ENCODE results near the gene DEDD. TPM values are rescaled to one million over a fixed set of nuclear protein-coding genes. Genes with fewer than 3 reads are reported as not detected.
"Not testable (repeated sequence)": the region's sequence is repeated elsewhere in the genome, so short reads cannot be mapped to it uniquely, and the experiment has no call there.

DEDD gene
- total RNA-seq, 1 experiment from 2014 or later = 48.1 TPM

DNA sequence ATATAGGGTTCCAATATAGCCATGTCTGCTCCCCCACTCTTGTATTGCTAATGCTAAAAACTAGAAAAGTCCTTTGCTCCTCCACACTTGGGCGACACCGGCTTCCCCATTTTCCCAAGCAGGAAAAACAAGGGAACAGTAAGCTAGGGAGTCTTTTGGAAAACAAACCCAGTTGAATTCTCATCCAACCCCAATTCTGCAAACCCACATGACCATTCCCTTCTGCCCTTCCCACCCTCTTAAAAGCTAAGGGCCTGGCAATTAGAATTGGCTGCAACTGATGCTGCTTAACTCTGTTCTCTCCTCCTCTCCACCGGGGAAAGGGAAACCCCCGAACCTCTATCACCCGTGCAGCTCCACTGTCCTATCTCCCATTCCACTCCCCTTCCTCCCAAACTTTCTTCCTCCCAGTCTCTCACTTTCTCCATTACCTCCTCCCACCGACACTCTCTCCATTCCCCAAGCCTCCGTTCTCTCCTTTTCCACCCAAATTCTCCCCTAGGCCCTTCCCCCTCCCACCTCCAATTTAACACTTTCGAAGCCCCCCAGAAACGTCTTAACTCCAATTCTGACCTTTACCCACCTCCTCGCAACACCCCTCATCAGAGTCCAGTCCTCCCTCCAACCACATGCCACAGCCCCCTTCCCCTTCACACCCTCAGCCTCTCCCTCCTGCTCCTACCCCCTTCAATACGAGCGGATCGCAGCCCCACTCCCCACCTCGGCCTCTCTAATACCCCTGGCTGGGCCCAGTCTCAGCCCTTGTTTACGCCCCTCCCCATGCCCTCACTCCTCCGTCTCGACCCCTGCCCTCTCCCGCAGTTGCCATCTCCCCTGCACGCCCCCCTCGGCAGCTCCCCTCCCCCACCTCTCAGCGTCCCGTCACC is 701 bp downstream of the DEDD start:
- in situ Hi-C loops (cut with HindIII; ENCODE audit: low sequenced_read_pairs) = no loop called here
- DNase-seq (ENCODE audit: low spot score) = peak; percentile 31

DNA sequence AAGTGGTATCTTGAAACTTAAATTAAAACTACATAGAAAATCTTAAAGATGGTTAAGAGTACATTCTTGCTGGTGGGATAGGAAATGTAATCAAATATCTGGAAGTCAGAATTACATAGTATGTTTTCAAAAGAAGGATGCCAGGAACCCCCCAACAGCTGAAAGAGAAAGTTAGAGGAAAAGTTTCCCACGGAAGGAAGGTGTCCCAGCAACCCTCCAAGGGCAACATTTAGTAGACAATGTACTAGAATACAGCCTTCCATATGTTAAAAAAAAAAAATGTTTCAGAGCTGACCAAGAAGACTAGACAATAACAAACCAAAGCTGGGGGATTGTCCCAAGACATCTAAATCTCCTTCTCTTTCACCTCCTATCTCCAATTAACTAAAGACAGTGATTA is 2.2 kb downstream of the DEDD start:
- in situ Hi-C loops (cut with HindIII; ENCODE audit: low sequenced_read_pairs) = no loop called here
- DNase-seq (ENCODE audit: low spot score) = no peak

DNA sequence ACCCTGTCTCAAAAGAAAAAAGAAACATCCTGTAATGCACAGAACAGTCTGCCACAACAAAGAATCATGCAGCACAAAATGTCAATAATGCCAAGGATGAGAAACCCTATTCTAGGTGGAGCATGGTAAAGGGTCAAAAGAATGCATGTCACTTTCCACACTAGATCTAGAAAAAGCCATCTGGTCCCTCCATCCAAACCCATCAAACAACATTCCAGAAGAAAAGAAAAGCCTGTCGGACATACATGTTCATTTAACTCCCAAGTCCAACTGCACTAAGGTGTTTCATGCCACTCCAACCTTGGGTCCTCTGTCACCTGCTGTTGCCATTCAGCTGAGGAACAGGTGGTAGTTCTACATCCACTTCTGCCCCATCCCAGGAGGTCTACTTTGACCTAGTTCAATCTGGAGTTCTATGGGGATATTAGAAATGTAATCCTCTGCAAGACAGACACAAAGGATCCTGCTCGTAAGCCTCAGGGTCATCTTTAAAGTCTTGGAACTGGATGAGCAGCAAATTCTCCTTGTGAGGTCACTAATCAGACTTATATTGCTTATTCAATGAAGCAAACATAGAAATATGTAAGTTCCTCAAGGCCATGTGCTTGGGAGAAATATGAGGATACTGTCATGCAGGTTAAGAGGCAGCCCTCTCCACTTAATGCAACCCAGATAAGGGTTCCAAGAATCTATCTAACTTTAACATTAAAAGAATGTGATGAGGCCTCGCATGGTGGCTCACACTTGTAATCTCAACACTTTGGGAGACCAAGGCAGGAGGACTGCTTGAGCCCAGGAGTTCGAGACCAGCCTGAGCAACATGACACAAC is 3.7 kb downstream of the DEDD start:
- in situ Hi-C loops (cut with HindIII; ENCODE audit: low sequenced_read_pairs) = no loop called here
- DNase-seq (ENCODE audit: low spot score) = no peak

DNA sequence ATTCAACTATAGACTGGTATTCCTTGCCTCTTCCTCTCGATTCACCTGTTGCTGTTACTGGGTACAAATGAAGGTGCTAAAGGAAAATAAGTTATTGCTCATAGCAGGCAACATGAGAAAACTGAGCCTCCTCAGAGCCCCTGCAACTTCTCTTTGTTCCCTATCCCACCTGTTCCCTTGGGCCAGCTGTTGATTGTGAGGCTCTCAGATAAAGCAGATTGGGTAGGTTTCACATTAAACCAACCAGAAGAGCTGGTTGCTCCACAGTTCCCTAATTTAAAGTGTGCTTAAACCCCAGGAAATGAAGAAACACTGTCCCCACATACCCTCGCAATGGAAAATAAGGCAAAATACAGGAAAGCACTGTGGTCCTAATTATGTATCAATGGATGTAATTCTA is 4.8 kb downstream of the DEDD start:
- DNase-seq (ENCODE audit: low spot score) = no peak
- in situ Hi-C loops (cut with HindIII; ENCODE audit: low sequenced_read_pairs) = no loop called here

DNA sequence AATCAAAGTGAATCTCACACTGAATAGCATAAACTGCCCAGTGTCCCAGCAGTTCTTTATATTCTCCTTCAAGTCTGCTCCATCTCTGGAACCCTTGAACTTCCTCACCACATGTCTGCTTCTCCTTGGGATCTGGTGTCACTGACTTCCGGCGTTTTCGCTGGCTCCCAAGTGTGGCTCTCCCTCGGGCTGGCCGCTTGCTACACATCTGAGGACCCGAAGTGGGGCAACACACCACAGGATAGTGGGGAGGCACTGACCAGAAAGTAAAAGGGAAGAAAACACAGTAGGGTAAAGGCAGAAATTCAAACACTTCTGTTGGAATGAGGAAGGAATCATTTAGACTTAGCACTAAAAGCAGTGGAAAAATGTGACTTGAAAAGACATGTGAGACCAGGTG is 9.5 kb downstream of the DEDD start:
- DNase-seq (ENCODE audit: low spot score) = no peak
- in situ Hi-C loops (cut with HindIII; ENCODE audit: low sequenced_read_pairs) = no loop called here

DNA sequence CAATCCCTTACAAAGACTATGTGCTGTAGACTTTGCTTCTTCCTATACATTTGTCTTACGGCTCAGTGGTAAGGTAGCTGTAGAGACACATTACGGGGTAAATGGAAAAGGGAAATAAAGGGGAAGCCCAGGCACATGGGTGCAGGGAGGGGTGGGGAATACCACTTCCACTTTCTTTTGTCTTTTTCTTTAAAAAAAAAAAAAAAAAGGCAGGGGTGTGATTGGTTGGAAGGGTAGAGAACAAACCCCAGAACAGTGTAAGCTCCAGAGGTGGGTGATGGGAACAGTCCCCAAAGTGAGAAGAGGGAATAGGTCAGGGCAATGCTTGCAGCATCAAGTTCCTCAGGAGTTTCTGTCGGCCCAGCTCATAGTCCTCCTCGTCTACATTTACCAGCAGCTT is 10.6 kb downstream of the DEDD start:
- in situ Hi-C loops (cut with HindIII; ENCODE audit: low sequenced_read_pairs) = no loop called here
- DNase-seq (ENCODE audit: low spot score) = no peak

DNA sequence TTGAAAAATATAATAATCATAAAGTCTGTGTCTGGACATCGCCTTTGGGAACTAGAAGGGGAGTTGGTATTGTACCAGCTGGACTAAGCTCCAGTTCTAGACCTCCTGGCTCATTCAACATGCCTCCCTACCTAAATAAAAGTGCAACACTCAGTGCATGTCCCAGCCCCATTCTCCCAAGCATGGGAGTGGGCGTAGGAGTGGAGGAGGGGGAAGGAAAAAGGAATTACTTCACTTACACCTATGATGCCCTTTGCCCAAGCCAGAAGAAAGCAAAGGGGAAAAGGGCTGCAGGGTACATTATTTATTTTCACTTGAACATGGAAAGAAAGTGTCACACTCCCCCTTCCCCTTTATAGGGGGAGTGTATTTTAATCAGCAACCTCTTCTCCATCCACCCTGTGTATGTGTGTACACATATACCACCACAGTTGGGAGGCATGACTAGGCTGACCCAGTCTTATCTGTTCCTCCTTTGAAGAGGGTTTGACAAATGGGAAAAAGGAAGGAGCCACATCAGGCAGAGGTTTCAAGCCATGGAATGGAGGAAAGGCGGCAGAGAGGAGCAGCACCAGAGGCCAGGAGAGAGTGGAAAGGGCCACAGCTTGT is 11.3 kb downstream of the DEDD start:
- no peak for DNase-seq (ENCODE audit: low spot score)
- in situ Hi-C loops (cut with HindIII; ENCODE audit: low sequenced_read_pairs) = no loop called here

DNA sequence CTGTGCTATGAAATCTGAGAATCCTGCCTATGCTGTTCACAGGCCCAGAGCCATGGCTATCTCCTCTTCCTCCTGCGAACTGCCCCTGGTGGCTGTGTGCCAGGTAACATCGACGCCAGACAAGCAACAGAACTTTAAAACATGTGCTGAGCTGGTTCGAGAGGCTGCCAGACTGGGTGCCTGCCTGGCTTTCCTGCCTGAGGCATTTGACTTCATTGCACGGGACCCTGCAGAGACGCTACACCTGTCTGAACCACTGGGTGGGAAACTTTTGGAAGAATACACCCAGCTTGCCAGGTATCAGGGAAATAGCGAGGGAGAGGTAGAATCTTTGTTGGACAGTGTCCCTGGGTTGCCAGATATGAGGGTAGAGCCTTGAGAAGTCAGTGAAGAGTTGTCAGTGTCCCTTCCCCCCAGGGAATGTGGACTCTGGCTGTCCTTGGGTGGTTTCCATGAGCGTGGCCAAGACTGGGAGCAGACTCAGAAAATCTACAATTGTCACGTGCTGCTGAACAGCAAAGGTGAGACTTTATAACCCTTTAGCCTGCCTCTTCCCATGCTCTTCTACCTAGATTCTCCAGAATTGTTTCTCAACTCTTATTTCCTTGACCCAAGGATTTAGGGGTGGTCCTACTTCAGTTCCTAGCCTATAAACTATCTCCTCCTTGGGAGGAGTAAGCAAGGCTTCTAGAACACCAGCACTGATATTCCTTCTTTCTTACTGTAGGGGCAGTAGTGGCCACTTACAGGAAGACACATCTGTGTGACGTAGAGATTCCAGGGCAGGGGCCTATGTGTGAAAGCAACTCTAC is 13.2 kb downstream of the DEDD start:
- in situ Hi-C loops (cut with HindIII; ENCODE audit: low sequenced_read_pairs) = no loop called here

DNA sequence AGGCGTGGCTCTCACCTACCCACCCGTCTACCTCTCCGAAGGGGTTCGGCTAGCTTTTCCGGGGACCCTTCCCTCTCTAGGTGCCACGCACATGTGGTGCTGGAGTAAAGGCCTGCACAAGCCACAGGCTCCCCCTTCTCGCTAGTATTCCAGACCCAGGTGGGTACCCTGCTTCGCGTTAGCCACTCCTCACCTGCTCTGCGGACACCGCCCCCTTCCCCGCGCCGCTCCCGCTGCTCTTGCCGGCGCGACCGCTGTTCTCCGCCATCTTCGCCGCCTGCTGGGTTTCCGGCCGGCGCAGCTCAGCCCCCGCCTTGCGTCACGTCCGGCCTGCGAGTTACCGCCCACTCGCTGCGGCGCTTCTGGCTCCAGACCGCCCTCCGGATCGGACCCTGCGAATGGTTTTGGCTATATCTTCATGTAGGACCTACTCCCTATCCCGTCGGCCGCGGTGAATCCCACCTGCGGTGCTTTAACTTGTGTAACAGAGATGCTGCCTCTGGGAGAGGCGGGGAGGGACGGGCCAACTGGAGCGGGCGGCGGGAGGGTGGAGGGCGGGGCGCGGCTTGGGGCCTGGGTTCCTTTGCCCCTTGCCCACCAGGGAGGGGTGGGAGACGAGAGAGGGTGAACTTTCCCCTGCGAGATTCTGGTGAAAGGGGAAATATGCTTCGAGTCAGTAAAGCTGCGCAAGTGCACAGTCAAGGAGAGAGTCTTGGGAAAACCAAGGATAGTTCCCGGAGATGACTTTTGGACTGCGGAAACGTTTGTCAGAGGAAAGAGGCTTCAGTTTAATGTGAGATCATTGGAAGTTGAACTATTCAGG is 14.5 kb downstream of the DEDD start, which contains the start of the genes NIT1 and PFDN2:
NIT1 (plus strand) TSS at position 347 of the 823 bp plus-strand sequence; CDS start at position 419, 72 bp downstream.
PFDN2 (minus strand) TSS at position 279 of the 823 bp plus-strand sequence; CDS start at position 268, 11 bp downstream.
- DNase-seq (ENCODE audit: low spot score) = peak; percentile 87
- in situ Hi-C loops (cut with HindIII; ENCODE audit: low sequenced_read_pairs) = no loop called here

More for the DNA sequence above, 13.2 kb downstream of the DEDD start:
- DNase-seq (ENCODE audit: low spot score) = peak; percentile 42

DNA sequence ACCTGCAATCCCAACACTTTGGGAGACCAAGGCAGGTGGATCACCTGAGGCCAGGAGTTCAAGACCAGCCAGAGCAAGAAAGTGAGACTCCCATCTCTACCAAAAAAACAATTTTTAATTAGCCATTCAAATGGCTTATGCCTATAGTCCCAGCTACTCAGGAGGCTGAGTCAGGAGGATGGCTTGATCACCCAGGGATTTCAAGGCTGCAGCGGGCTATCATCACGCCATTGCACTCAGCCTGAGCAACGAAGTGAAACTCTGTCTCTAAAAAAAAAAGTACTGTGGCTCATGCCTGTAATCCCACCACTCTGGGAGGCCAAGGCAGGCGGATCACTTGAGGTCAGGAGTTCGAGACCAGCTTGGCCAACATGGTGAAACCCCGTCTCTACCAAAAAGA is 16.5 kb downstream of the DEDD start:
- DNase-seq (ENCODE audit: low spot score); in situ Hi-C loops (cut with HindIII; ENCODE audit: low sequenced_read_pairs): not testable (repeated sequence)

DNA sequence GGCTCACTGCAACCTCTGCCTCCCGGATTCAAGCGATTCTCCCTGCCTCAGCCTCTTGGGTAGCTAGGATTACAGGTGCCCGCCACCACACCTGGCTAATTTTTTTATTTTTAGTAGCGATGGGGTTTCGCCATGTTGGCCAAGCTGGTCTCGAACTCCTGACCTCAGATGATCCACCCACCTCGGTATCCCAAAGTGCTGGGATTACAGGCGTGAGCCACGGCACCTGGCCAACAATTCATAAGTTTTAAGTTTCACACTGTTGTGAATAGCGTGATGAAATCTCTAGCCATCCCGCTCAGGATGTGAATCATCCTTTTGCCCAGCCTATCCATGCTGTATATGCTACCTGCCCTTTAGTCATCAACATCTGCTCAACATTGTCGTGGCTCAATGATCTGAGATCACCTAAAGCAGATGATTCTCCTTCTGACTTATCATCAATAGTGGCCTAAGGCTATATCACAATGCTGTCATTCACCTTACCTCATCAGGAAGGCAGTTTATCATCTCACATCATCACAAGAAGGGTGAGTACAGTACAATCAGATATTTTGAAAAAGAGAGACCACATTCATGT is 17.2 kb downstream of the DEDD start:
- no peak for DNase-seq (ENCODE audit: low spot score)
- in situ Hi-C loops (cut with HindIII; ENCODE audit: low sequenced_read_pairs) = no loop called here

DNA sequence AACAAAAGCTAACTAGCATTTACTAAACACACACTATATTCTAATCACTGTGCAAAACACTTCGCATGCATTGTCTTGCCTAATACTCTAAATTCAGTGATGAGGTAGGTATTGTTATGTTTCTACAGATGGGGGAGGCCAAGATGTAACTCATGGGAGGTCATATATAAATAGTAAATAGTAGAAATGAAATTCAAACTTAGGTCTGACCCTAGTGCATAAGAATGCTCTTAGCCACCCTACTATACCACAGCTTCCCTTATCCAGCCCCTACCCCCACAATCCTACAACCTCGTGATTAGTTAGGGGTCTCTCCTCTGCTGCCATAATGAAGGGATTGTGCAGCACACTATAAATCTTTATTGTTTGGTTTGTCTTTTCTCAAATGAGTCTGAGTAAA is 17.9 kb downstream of the DEDD start:
- no peak for DNase-seq (ENCODE audit: low spot score)
- in situ Hi-C loops (cut with HindIII; ENCODE audit: low sequenced_read_pairs) = no loop called here

DNA sequence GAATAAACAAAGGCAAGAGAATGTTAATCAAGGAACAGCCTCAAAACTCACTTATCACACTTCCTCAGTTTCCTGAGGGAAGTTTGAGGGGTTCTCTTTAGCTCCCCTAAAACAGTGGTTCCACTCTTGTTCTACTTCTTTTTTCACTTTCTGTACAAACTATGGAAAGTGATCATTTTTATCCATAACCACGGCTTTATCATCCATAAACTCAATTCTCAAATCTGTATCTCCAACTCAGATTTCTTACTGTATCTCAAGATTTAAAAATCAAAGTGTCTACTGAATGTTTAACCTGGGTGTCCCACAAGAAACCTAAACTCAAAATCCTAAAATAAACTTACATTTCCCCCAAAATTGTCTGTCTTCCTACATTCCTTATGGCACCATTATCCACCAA is 18.6 kb downstream of the DEDD start:
- in situ Hi-C loops (cut with HindIII; ENCODE audit: low sequenced_read_pairs) = no loop called here
- no peak for DNase-seq (ENCODE audit: low spot score)

DNA sequence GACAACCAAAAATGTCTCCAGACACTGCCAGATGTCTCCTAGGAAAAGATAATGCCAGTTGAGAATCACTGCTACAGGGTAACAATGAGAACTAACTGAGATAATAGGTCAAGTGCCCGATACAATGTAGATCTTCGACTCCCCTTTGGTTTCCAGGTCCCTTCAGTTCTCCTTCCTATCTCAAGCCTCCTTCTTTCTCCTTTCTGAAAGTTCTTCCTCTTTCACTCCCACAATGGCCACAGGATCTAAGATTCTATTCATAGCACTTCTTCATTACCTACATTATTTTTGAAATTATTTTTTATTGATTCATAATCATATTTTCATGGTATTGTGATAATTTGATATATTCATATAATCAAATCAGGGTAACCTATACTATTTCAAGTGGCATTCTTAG is 20.9 kb downstream of the DEDD start:
- in situ Hi-C loops (cut with HindIII; ENCODE audit: low sequenced_read_pairs) = no loop called here

DNA sequence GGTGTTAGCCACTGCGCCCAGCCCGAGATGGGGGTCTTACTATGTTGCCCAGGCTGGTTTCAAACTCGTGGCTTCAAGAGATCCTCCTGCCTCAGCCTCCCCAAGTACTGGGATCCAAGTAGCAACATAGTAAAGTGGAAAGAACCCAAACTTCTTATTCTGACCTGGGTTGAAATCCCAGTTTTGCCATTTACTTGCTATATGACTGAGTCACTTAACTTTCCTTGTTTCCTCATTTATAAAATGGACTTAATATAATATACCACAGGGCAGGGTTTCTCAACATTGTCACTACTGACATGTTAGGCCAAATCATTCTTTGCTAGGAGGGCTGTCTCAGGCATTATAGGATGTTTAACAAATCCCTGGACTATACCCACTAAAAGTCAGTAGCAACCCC is 21.4 kb downstream of the DEDD start:
- in situ Hi-C loops (cut with HindIII; ENCODE audit: low sequenced_read_pairs) = no loop called here
- no peak for DNase-seq (ENCODE audit: low spot score)

More for the DNA sequence above, 20.9 kb downstream of the DEDD start:
- no peak for DNase-seq (ENCODE audit: low spot score)

DNA sequence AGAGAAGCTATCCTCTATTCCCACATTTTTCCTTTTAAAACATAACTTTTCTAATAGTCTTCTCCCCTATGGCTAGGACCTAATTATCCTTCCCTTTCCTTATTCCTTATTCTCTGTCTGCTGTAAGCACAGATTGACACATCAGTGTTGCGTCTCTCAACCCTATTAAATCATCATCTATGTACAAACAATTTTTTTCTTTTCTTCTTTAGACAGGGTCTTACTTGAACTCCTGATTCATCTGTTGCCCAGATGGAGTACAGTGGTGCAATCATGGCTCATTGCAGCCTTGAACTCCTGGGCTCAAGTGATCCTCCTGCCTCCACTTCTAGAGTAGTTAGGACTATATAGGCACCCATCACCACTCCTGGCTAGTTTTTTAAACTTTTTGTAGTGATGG is 26.0 kb downstream of the DEDD start:
- in situ Hi-C loops (cut with HindIII; ENCODE audit: low sequenced_read_pairs) = no loop called here
- DNase-seq (ENCODE audit: low spot score) = no peak

DNA sequence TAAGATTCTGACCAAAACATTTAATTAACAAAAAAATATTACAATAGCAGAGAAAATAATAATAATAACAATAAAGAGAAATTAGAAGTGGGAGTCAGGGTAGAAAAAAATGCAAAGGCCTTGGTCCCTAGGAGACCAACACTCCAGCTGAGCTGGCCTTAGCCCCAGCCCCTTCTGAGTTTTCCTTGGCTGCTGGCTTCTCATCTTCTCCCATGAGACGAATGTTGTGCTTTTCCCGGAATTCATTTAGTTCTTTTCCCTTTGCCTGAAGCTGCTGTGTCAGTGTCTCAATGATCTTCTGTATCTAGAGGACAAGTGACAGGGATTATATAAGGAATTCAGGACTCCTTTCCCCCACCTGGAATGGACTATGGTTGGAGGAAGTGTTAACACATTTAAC is 31.9 kb downstream of the DEDD start:
- no peak for DNase-seq (ENCODE audit: low spot score)
- in situ Hi-C loops (cut with HindIII; ENCODE audit: low sequenced_read_pairs) = no loop called here

Data from G401 (cell line).